Measurements from ENCODE around the gene ANKFN1.

Gene ANKFN1

DNA sequence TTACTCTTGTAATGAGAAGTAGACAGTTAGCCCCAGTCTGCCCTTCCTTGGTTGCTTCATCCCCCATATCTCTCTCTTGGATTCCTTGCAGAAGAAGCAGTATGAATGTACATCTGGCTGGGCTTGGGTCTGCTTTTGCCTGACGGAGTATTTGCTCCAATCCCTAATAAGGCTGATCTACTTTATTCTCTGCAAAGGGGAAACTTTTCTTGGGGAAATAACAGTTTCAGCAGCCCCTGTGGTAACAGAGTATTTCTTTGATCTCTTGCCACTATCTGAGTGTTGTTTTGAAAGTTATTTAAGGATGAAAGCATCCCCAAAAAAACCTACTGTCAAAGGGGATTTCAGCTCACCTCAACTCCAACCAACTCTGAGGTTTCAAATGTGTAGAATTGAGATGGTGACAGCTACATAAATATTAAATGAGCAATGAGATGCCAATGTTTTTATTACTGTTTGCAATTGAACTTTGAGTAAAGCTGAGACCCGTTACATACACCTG is 271.3 kb downstream of the ANKFN1 start:
- TF ChIP-seq, protein P1, sequence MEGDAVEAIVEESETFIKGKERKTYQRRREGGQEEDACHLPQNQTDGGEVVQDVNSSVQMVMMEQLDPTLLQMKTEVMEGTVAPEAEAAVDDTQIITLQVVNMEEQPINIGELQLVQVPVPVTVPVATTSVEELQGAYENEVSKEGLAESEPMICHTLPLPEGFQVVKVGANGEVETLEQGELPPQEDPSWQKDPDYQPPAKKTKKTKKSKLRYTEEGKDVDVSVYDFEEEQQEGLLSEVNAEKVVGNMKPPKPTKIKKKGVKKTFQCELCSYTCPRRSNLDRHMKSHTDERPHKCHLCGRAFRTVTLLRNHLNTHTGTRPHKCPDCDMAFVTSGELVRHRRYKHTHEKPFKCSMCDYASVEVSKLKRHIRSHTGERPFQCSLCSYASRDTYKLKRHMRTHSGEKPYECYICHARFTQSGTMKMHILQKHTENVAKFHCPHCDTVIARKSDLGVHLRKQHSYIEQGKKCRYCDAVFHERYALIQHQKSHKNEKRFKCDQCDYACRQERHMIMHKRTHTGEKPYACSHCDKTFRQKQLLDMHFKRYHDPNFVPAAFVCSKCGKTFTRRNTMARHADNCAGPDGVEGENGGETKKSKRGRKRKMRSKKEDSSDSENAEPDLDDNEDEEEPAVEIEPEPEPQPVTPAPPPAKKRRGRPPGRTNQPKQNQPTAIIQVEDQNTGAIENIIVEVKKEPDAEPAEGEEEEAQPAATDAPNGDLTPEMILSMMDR (IDR thresholded peaks at IDR 0.05; ENCODE audit: low read depth, low read length): no peak
- no peak for DNase-seq (ENCODE audit: extremely low read depth, low read depth)

DNA sequence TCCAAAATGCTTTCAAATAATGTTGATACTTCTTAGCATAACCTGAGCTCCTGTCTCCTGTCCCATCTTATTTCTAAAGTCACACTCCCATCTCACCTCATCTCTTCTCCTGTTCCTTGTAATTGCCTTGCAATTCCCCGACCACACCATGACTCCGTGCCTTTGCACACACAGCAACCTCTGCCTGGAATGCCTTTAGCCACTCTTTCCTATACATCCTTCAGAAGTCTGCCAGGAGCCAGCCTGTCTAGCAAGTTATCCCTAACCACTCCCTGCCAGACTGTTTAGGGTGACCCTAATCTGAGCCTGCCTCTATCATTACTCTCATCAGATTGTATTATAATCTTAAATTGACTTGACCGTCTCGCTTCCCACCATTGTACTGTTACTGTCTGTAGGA is 272.2 kb downstream of the ANKFN1 start:
- no peak for DNase-seq (ENCODE audit: extremely low read depth, low read depth)
- TF ChIP-seq, protein P1 (IDR thresholded peaks at IDR 0.05; ENCODE audit: low read depth, low read length): no peak

DNA sequence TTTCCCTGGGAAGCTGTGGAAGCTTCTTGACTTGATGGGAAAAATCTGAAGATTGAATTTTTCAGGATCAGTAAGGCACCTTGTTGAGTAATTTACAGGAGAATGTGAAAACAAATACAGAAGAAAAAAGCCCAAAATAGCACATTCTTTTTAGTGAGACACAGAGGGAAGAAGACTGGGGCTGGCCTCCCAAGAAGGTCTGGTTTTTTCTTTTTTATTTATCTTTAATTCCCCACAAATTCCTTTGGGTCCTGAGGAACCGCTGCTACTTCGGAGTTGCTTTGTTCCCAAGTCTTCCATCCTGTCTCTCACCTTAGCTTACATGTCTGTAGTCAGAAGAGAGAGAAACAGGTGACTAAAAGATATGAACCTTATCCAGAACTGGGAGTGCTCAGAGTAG is 273.6 kb downstream of the ANKFN1 start:
- TF ChIP-seq, protein P1 (IDR thresholded peaks at IDR 0.05; ENCODE audit: low read depth, low read length): no peak
- no peak for DNase-seq (ENCODE audit: extremely low read depth, low read depth)

- TF ChIP-seq, protein P1 (IDR thresholded peaks at IDR 0.05; ENCODE audit: low read depth, low read length): no peak
- no peak for DNase-seq (ENCODE audit: extremely low read depth, low read depth)
Measured at GRCh38 chr17:56431736-56432135, 278.5 kb downstream of the ANKFN1 start.

- TF ChIP-seq, protein P1 (IDR thresholded peaks at IDR 0.05; ENCODE audit: low read depth, low read length): no peak
- DNase-seq (ENCODE audit: extremely low read depth, low read depth): no peak
Measured at GRCh38 chr17:56432443-56432842, 279.2 kb downstream of the ANKFN1 start.

DNA sequence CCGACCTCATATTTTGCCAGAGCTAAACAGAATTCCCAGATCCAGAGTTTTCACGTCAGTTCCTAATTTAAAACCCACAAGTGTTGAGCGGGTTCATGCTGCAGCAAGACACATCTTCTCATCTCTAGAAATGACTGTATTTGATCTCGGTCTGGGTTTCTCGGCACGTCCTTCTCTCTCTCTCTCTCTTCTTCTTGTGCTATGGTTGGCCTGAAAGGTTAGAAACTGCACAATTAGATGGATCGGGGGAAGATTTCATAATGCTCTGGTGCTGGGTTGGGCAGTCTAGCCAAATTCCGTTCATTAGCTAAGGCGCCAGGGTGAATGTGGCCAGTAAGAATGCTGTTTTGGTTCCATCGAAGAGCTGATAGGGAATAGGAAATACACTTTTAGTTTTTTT is 281.3 kb downstream of the ANKFN1 start:
- TF ChIP-seq, protein P1 (IDR thresholded peaks at IDR 0.05; ENCODE audit: low read depth, low read length): no peak
- DNase-seq (ENCODE audit: extremely low read depth, low read depth): no peak

DNA sequence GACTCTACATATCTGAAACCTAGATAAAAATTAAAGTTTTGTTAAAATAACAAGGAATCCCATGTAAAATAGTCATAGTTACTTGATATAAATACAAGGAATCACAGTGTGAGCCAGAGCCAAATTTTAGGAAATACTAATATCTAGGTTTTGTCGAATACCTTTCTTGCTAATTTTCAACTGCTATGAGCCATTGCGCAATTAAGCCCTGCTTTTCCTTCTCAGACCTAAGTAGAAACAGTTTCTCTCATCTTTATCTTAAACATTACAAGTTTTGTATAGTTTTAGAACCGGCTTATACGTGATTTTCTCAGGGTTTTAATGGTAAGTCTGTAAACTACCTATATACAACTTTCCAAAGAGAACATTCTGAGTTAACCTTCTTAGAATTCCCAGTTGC is 282.9 kb downstream of the ANKFN1 start:
- TF ChIP-seq, protein P1 (IDR thresholded peaks at IDR 0.05; ENCODE audit: low read depth, low read length): no peak
- DNase-seq (ENCODE audit: extremely low read depth, low read depth): no peak

All from AG09319 (cell line).